Superior temporal gyrus (tissue), 1 donor: ENCODE results near the gene HACD2.

Experiments used
- DNase-seq: peaks from one replicate; pipeline ENCODE4 v3.0.0-alpha.2; 2016; ENCODE audit errors: extremely low spot score

Gene HACD2

GRCh38 chr3:123483146-123483545, 101.7 kb downstream of the HACD2 start:
- DNase-seq, result no peak

DNA sequence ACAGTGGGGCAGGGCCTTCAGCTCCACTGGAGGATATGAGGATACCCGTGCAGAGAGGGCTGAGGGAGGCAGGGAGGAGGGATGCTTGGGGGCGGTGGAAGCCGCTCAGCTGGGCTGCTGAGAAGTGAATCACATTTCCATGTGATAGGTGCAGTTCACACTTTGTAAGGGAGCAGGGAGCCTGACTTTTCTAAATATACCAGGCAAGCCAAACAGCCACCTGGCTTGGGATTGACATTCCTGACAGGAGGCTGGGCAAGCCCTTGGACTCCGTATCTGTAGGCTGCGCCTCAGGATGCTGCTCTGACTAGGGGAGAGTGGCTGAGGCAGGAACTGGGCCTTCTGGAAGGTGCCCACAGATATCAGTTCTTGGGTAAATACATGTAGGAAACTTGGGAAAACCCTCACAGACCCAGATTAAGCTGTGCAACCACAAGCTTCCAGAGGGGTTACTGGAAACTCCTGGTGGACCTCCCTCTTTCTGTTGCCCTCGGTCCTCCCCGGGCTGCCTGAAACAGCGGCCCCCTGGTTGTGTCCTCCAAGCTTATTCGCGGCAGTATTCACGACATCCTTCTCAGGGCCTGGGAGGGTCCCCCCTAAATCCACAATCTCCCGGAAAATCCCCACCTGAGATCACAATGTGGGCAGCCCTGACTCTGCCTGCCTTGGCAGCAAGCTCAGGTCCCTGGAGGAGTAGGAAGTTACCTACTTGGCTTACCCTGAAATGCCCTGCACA, 103.0 kb downstream of the HACD2 start:
- no peak for DNase-seq

DNA sequence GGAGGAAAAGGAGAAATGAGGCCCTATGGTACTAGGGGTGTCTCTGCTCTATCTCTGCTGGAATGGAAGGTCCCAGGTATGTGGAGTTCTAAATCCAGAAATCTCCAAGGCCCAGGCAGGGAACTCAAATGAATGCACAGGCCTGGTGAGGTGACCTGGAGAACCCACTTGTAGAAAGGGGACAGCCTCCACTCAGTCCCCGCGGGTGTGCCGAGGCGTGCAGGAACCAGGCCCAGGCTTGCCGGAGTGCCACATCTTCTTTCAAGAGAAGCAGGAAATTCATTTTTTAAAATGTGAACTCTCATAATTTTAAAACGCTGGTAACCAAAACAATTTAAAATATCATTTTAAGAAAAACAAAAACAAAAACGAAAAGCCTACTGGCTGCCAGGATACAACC, 103.8 kb downstream of the HACD2 start:
- DNase-seq, result no peak

DNA sequence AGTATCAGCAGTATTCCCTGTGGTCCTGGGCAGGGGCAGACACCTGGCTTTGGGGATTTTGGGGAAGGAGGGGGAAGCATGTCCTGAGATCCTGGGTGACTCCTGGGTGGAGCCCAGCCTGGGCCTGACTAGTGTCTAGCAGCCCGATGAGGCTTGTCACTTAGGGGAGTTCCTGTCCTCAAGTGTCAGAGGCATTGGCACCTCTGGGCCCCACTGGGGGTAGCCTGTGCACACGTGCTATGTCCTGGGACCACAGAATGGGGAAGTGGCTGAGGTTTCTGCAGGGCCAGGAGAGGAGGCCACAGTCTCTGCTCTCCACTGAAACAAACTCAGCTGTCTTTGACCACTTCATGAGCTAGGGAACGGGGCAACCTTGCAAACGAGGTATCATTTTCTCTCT, 104.4 kb downstream of the HACD2 start:
- no peak for DNase-seq

GRCh38 chr3:123479891-123480290, 105.0 kb downstream of the HACD2 start:
- no peak for DNase-seq

DNA sequence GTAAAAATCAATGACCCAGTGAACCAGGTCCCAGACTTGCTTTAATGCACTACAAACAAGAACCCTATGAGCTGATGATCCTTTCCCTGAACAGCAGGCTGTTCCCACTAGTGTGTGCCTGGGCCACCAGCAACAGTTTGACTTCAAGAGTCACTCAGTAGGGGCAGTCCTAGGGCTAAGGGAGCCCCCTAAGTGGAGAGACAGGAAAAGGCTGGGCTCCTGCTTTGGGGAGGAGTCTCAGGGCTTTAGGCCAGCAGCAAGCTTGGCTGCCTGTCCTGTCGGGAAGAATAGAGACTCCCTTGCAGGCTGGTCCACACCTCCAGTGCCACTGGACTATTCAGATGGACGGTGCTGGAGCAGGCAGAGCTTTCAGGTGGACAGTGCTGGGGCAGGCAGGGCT, 106.5 kb downstream of the HACD2 start:
- no peak for DNase-seq

GRCh38 chr3:123476967-123477750, 107.7 kb downstream of the HACD2 start:
- DNase-seq, result no peak

GRCh38 chr3:123475786-123476185, 109.1 kb downstream of the HACD2 start:
- no peak for DNase-seq

DNA sequence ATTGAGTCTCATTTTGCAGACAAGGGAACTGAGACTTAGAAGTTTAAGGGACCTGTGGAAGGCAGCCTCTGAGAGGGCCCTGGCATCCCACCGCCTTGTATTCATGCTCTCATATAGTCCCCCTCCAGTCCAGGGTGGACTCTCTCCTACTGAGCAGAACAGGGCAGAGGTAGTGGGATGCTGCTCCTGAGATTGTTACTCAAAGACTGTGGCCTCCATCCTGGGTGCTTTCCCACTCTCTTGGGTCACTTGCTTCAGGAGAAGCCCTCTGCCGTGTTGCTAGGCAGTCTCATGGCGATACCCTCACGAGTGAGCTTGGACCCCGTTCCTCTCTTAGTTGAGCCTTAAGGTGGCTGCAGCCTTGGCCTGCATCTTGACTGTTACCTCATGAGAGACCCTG, 113.7 kb downstream of the HACD2 start:
- DNase-seq, result no peak

DNA sequence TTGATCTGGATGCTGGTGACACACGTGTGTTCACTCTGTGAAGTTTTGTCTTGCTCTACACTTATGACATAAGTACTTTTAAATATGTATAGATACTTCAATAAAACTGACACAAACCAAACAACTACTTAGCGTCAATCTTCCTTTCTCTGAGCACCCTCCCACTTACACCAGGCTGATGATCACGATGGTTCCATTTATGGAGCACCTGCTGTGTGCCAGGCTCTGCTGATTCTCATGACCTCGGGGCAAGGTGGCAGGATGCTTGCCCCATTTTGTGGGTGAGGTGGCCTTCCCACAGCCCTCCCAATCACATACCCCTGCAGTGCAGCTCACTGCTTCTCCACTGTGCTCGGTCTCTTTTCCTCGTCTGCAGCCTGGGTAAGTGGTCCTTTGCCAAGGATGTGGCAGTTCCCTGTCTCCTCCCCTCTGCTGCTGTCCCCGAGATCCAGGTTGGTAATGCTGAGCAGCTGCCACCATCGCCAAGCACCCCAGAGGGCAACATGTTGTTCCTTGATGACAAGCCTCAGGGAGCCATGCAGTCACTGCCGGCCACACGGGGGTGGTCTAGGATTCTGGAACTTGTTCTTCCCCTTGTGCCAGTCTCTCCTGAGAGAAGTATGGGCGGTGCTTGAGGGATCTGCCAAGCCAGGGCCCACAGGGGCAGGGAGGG, 115.4 kb downstream of the HACD2 start:
- DNase-seq, result no peak

GRCh38 chr3:123467046-123467445, 117.8 kb downstream of the HACD2 start:
- DNase-seq, result no peak

GRCh38 chr3:123464211-123464610, 120.6 kb downstream of the HACD2 start:
- no peak for DNase-seq

DNA sequence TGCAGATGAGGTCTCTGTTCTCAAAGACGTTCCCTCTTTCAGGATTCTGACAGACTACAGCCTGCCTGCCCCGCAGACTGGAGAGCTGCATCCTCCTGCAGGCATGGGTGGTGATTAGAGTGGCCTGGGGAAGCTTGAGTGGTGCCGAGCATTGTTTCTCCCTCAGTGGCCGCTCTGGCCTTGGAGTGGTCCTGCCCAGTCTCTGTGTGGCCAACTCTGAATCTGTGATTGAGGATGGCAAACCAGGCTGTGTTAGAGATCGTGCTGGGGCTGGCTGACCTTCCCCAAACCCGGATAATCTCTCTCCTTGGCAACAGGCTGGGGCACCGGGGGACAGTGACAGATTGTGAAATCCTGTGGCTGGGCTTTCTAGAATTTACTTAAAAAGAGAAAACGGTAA, 125.0 kb downstream of the HACD2 start:
- no peak for DNase-seq

DNA sequence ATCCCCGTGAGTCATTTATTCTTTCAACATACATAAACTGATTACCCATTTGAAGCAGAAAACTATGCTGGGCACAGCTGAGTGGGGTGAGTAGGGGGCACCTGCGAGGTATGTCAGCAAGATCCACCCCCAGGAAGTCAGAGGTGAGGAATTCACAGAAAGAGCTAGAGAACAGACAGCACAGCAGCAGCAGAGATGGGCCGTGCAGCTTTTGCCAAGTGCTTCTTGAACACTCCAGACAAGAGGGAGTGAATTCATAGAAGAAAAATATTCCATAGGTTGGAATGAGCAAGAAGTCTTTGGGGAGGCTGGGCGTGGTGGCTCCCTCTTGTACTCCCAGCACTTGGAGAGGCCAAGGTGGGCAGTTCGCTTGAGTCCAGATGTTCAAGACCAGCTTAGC, 126.6 kb downstream of the HACD2 start:
- no peak for DNase-seq

DNA sequence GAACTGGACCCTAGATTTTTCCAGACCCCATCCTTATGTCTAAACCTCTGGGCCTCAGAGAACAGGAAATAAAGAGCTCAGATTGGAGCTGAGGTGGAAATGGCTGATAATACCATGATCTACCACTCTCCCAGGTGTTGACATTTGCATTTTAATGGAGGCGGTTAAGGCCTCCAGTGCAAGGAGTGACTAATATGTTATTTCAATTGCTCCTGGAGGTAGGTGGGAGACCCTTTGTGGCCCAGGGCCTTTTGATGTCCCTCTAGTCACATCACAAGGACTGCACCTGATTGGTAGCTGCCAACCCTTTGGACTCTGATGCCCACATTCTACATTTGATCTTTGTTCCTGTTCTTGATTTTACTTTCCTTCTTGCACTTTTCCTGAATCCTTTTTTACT, 127.0 kb downstream of the HACD2 start:
- DNase-seq, result no peak

GRCh38 chr3:123453675-123454074, 131.2 kb downstream of the HACD2 start:
- no peak for DNase-seq

DNA sequence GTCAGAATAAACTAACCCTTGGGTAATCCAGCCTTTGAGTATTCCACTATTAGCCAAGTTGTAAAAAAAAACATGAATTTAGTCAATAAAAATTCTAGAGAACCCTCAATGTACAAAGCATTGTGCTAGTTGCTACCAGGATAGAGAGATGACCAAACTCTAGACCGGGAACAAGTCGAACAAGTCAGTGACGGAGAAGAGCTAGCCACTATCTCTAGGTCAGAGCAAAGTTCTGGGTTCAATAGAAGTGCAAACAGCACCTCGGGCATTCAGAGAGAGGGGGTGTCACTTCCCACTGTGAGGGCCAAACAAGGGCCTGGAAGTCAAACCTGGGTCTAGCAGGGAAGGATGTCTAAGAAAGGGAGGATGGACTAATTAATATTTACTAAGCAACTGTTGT, 133.7 kb downstream of the HACD2 start:
- no peak for DNase-seq

DNA sequence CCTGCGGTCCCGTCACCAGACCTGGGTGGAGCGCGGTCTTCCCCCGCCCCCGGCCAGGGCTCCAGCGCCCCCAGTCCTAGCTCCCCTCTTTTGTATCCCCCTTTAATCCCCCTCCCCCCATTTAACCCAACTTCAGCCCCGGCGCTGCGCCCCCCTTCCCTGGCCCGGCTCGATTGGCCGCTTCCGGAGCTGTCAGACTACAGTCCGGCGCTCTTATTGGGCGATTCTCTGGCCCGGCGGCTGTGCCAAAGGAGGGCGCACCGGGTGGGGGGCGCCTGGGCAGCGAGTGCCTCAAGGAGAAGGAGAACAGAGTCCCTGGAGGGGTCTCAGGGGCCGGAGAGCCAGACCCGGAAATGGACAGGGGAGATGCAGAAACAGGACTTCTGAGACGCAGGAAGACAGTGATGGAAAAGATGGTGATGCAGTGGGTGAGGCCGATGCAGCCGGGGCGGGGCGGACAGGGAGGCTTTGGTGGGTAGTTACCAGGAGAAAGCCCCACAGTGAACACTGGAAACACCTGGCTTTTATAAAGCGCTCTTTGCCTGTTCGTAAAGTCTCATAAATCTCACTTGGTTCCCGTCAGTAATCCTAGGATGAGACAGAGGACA, 134.8 kb downstream of the HACD2 start:
- DNase-seq, result peak; percentile 69

- DNase-seq, result peak; percentile 52
Observed at GRCh38 chr3:123449102-123449996, 135.5 kb downstream of the HACD2 start.

GRCh38 chr3:123448536-123449101, 136.2 kb downstream of the HACD2 start, which contains the start of gene ADCY5:
ADCY5 (minus strand) TSS chr3:123449090; CDS start chr3:123448545, 545 bp downstream.
- DNase-seq, result no peak
